Glutamatergic neuron (in vitro differentiated cells): Measurements from ENCODE around the gene CFAP157. TPM values are rescaled to one million over a fixed set of nuclear protein-coding genes. Genes with fewer than 3 reads are reported as not detected.

ENCODE experiments used
- DNase-seq: peaks from one replicate; pipeline ENCODE4 v3.0.0; 2022
- H3K27ac Mint-ChIP-seq: one replicate; pipeline ENCODE4 v1.8.0; 2020; ENCODE audit warnings: mild to moderate bottlenecking, mixed read lengths, inconsistent platforms; ENCODE audit not compliant: unreplicated experiment
- H3K27me3 Mint-ChIP-seq: one replicate; pipeline ENCODE4 v1.8.0; 2020; ENCODE audit warnings: mild to moderate bottlenecking, moderate library complexity, mixed read lengths, inconsistent platforms; ENCODE audit not compliant: unreplicated experiment
- H3K36me3 Mint-ChIP-seq: one replicate; pipeline ENCODE4 v1.8.0; 2020; ENCODE audit warnings: mild to moderate bottlenecking, mixed read lengths, inconsistent platforms; ENCODE audit not compliant: unreplicated experiment
- H3K4me1 Mint-ChIP-seq: one replicate; pipeline ENCODE4 v1.8.0; 2020; ENCODE audit warnings: mild to moderate bottlenecking, low read depth, mixed read lengths, inconsistent platforms; ENCODE audit not compliant: unreplicated experiment
- H3K4me3 Mint-ChIP-seq: one replicate; pipeline ENCODE4 v1.8.0; 2020; ENCODE audit warnings: mild to moderate bottlenecking, mixed read lengths, inconsistent platforms; ENCODE audit not compliant: unreplicated experiment
- H3K9me3 Mint-ChIP-seq: one replicate; pipeline ENCODE4 v1.8.0; 2020; ENCODE audit warnings: mild to moderate bottlenecking, moderate library complexity, mixed read lengths, inconsistent platforms; ENCODE audit not compliant: unreplicated experiment
- total RNA-seq: library from RNA; stranded (reverse); fragmentation: NEBNext Ultra II Directional; extraction: Animal tissue kit (Norgen Biotek cat#: 25700); gene quantifications from one replicate; pipeline ENCODE4 v1.2.1, GENCODE V29; 2021; ENCODE audit not compliant: unreplicated experiment
- TF ChIP-seq, protein P1 (sequence below): fragments of 200-600 bp; sonication (generic); IDR thresholded peaks from one replicate; pipeline ENCODE4 v1.5.0; 2021; ENCODE audit not compliant: partially characterized antibody, unreplicated experiment

The CFAP157 gene
- total RNA-seq, 1 donor from 2014 or later: 0.61 TPM

DNA sequence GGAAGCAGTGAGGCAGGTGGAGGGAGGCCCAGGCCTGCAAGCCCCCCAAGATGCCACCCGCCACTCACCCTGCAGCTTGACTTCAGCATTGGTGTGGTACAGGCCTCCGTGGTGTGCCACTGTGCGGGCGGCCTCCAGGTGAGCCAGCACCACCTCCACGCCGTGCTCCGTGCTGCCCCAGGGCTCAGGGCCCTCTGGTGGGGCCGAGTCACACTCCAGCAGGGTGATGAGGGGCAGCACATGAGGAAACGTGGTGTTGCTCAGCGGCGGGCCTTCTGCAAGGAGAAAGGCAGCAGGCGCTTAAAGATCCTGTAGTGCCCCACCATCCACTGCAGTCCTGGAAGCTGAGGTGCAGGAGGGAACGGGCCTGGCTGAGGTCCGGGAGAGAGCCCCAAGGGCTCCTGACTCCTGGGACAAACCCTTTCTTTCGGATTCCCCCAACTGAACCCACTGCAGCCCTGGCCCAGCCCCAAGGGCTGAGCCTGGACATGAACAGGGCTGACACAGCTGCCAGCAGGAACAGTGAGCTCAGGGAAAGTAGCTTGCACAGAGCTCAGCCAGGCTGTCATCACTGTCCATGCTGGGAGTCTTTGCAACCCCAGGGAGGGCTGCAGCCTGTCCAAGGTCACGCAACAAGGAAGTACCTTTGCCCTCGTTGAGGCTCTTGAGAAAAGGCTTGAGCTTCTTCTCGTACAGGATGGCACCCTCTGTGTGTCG, 33.0 kb downstream of the CFAP157 start:
- TF ChIP-seq, protein P1, sequence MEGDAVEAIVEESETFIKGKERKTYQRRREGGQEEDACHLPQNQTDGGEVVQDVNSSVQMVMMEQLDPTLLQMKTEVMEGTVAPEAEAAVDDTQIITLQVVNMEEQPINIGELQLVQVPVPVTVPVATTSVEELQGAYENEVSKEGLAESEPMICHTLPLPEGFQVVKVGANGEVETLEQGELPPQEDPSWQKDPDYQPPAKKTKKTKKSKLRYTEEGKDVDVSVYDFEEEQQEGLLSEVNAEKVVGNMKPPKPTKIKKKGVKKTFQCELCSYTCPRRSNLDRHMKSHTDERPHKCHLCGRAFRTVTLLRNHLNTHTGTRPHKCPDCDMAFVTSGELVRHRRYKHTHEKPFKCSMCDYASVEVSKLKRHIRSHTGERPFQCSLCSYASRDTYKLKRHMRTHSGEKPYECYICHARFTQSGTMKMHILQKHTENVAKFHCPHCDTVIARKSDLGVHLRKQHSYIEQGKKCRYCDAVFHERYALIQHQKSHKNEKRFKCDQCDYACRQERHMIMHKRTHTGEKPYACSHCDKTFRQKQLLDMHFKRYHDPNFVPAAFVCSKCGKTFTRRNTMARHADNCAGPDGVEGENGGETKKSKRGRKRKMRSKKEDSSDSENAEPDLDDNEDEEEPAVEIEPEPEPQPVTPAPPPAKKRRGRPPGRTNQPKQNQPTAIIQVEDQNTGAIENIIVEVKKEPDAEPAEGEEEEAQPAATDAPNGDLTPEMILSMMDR: no peak
- Mint-ChIP-seq H3K36me3 (peaks cover 5% of the 10 kb centered on the region), H3K4me1 (peaks cover 17% of the 10 kb centered on the region), H3K27me3 (peaks cover 8% of the 10 kb centered on the region), H3K4me3 (no peak overlapping the region), H3K27ac (no peak overlapping the region), H3K9me3 (peaks cover 3% of the 10 kb centered on the region)
- no peak for DNase-seq

- peak; percentile 91 for DNase-seq
- TF ChIP-seq, protein P1: no peak
- H3K36me3 Mint-ChIP-seq: peaks cover 5% of the 10 kb centered on the region
- peaks cover 3% of the 10 kb centered on the region for H3K9me3 Mint-ChIP-seq
- peaks cover 8% of the 10 kb centered on the region for H3K27me3 Mint-ChIP-seq
- peaks cover 16% of the 10 kb centered on the region for H3K4me1 Mint-ChIP-seq
- peak overlapping the region; percentile 90 for H3K27ac Mint-ChIP-seq
- H3K4me3 Mint-ChIP-seq: peak overlapping the region; percentile 88
Measured at GRCh38 chr9:127741831-127742434, 35.1 kb downstream of the CFAP157 start.

DNA sequence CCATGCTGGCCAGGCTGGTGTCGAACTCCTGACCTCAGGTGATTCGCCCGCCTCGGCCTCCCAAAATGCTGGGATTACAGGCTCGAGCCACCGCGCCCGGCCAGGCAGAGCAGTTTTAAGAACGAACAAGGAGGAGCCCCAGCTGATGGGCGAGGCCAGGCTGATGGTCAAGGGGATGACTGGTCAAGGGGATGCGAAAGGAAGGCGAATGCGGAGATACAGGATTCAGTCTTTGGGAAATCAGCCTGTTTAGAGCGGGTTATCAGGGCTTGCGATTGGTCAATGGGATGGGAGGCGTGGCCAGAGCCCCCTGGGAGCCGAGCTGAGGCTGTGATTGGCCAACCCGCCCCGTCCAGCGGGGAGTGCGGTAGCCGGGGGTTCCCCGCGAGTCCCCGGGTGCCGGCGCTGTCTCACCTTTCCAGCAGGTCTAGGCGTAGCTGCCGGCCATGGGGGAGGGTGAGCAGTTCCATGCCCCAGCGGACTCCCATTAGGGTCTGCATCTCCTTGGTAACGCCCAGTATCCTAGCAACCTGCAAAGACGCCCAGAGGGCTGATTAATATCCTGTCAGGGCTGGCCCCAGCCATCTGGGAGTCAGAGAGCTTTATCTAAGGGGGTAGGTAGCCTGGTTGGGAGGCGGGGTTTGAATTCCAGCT, 35.8 kb downstream of the CFAP157 start:
- TF ChIP-seq, protein P1: no peak
- Mint-ChIP-seq H3K4me1 (peaks cover 16% of the 10 kb centered on the region), H3K36me3 (peaks cover 5% of the 10 kb centered on the region), H3K27me3 (peaks cover 6% of the 10 kb centered on the region), H3K4me3 (peak overlapping the region; percentile 88), H3K27ac (peak overlapping the region; percentile 90), H3K9me3 (peaks cover 3% of the 10 kb centered on the region)
- peak; percentile 94 for DNase-seq

- Mint-ChIP-seq H3K27ac (no peak overlapping the region), H3K4me1 (peaks cover 13% of the 10 kb centered on the region), H3K36me3 (no peaks in the 10 kb centered on the region), H3K4me3 (no peak overlapping the region), H3K9me3 (peaks cover 3% of the 10 kb centered on the region), H3K27me3 (peaks cover 4% of the 10 kb centered on the region)
- TF ChIP-seq, protein P1: no peak
- no peak for DNase-seq
Measured at GRCh38 chr9:127744398-127745110, 37.8 kb downstream of the CFAP157 start.
